ENCODE measurements around the gene RPTOR.
A peak's percentile ranks its signal among the peaks of the same experiment; 100 is the strongest.

The RPTOR gene

GRCh38 chr17:80644536-80644935, 99.9 kb downstream of the RPTOR start:
- peak in 1 of 2 experiments; percentile 32 for DNase-seq (ENCODE audit: low read depth in 2 of 2)

GRCh38 chr17:80645706-80646325, 101.2 kb downstream of the RPTOR start:
- no peak for DNase-seq (ENCODE audit: low read depth in 2 of 2)

GRCh38 chr17:80646328-80646727, 101.7 kb downstream of the RPTOR start:
- no peak for DNase-seq (ENCODE audit: low read depth in 2 of 2)

- peak; percentile 54 to 67 for DNase-seq (ENCODE audit: low read depth in 2 of 2)
Observed at GRCh38 chr17:80647746-80648145, 103.1 kb downstream of the RPTOR start.

- DNase-seq (ENCODE audit: low read depth in 2 of 2), result no peak
Observed at GRCh38 chr17:80649200-80649644, 104.6 kb downstream of the RPTOR start.

GRCh38 chr17:80649672-80650330, 105.2 kb downstream of the RPTOR start:
- DNase-seq (ENCODE audit: low read depth in 2 of 2), result peak; percentile 46

GRCh38 chr17:80650331-80650672, 105.7 kb downstream of the RPTOR start:
- DNase-seq (ENCODE audit: low read depth in 2 of 2), result no peak

- no peak for DNase-seq (ENCODE audit: low read depth in 2 of 2)
Observed at GRCh38 chr17:80650751-80651518, 106.3 kb downstream of the RPTOR start.

GRCh38 chr17:80652756-80653330, 108.2 kb downstream of the RPTOR start:
- no peak for DNase-seq (ENCODE audit: low read depth in 2 of 2)

GRCh38 chr17:80653856-80654255, 109.2 kb downstream of the RPTOR start:
- DNase-seq (ENCODE audit: low read depth in 2 of 2), result no peak

GRCh38 chr17:80655608-80656007, 111.0 kb downstream of the RPTOR start:
- no peak for DNase-seq (ENCODE audit: low read depth in 2 of 2)

GRCh38 chr17:80656590-80656989, 112.0 kb downstream of the RPTOR start:
- no peak for DNase-seq (ENCODE audit: low read depth in 2 of 2)

- no peak for DNase-seq (ENCODE audit: low read depth in 2 of 2)
Observed at GRCh38 chr17:80657561-80657960, 112.9 kb downstream of the RPTOR start.

- no peak for DNase-seq (ENCODE audit: low read depth in 2 of 2)
Observed at GRCh38 chr17:80658821-80659220, 114.2 kb downstream of the RPTOR start.

GRCh38 chr17:80659651-80660050, 115.0 kb downstream of the RPTOR start:
- DNase-seq (ENCODE audit: low read depth in 2 of 2), result no peak

GRCh38 chr17:80660527-80661198, 116.0 kb downstream of the RPTOR start:
- no peak for DNase-seq (ENCODE audit: low read depth in 2 of 2)

GRCh38 chr17:80662557-80662956, 117.9 kb downstream of the RPTOR start:
- DNase-seq (ENCODE audit: low read depth in 2 of 2), result no peak

GRCh38 chr17:80663781-80664206, 119.2 kb downstream of the RPTOR start:
- no peak for DNase-seq (ENCODE audit: low read depth in 2 of 2)

- DNase-seq (ENCODE audit: low read depth in 2 of 2), result no peak
Observed at GRCh38 chr17:80664217-80664790, 119.7 kb downstream of the RPTOR start.

- no peak for DNase-seq (ENCODE audit: low read depth in 2 of 2)
Observed at GRCh38 chr17:80665792-80666191, 121.2 kb downstream of the RPTOR start.

GRCh38 chr17:80666867-80667266, 122.2 kb downstream of the RPTOR start:
- no peak for DNase-seq (ENCODE audit: low read depth in 2 of 2)

Measured in fibroblast of skin of left biceps (primary cell).